SU-DHL-6 (cell line): Measurements from ENCODE around the gene RABGEF1.

Experiments used
- H2AFZ ChIP-seq: fragments of 200-600 bp; sonication (generic); 2 replicates; pipeline ENCODE4 v1.6.1; 2014; ENCODE audit warnings: low read depth, mild to moderate bottlenecking, moderate library complexity, mixed read lengths, antibody characterized with exemption, low read length; ENCODE audit not compliant: severe bottlenecking
- H3F3A ChIP-seq: fragments of 200-600 bp; shearing (Covaris generic); 2 replicates; pipeline ENCODE4 v1.6.0; 2016; ENCODE audit warnings: antibody characterized with exemption, mild to moderate bottlenecking; ENCODE audit not compliant: insufficient read depth
- H3K27ac ChIP-seq: fragments of 200-600 bp; sonication (generic); 2 replicates; pipeline ENCODE4 v1.5.1; 2016; ENCODE audit warnings: low read depth, mild to moderate bottlenecking, low read length, moderate library complexity, mixed read lengths
- H3K27me3 ChIP-seq: fragments of 200-600 bp; sonication (generic), shearing (Covaris generic); 2 replicates; pipeline ENCODE4 v1.6.0; 2014; ENCODE audit warnings: mild to moderate bottlenecking, low read length
- H3K36me3 ChIP-seq: fragments of 200-600 bp; sonication (generic); 2 replicates; pipeline ENCODE4 v1.6.1; 2014; ENCODE audit warnings: mild to moderate bottlenecking, low read length, mixed read lengths
- H3K4me2 ChIP-seq: fragments of 300-600, 200-600 bp; shearing (Covaris generic), sonication (generic); 2 replicates; pipeline ENCODE4 v1.6.0; 2014; ENCODE audit warnings: low read length, low read depth, mild to moderate bottlenecking; ENCODE audit not compliant: poor library complexity, severe bottlenecking
- H3K4me3 ChIP-seq: fragments of 200-600 bp; sonication (generic); 2 replicates; pipeline ENCODE4 v1.5.1; 2014; ENCODE audit warnings: antibody characterized with exemption, low read length, mild to moderate bottlenecking, mixed read lengths; ENCODE audit not compliant: insufficient read depth, poor library complexity, severe bottlenecking
- H3K79me2 ChIP-seq: fragments of 200-600 bp; sonication (generic); 2 replicates; pipeline ENCODE4 v1.6.1; 2014; ENCODE audit warnings: mild to moderate bottlenecking, low read length, moderate library complexity; ENCODE audit not compliant: insufficient read depth
- H3K9ac ChIP-seq: fragments of 200-600 bp; sonication (generic); 2 replicates; pipeline ENCODE4 v1.7.0; 2014; ENCODE audit warnings: mild to moderate bottlenecking, low read length
- H3K9me2 ChIP-seq: fragments of 200-600 bp; sonication (generic); replicated peaks from 2 replicates; pipeline ENCODE4 v1.6.1; 2014; ENCODE audit warnings: low read length; ENCODE audit not compliant: insufficient read depth
- H3K9me3 ChIP-seq: fragments of 200-600 bp; sonication (generic); 2 replicates; pipeline ENCODE4 v1.6.1; 2014; ENCODE audit warnings: low read length, mixed read lengths; ENCODE audit not compliant: insufficient read depth
- H4K20me1 ChIP-seq: fragments of 200-600 bp; sonication (generic); 2 replicates; pipeline ENCODE4 v1.6.1; 2014; ENCODE audit warnings: low read depth, mild to moderate bottlenecking, antibody characterized with exemption, low read length, moderate library complexity, mixed read lengths
- CTCF ChIP-seq: fragments of 200-600 bp; sonication (generic); IDR thresholded peaks from one replicate; pipeline ENCODE4 v1.5.1; 2017; ENCODE audit warnings: antibody characterized with exemption, mild to moderate bottlenecking, low read length, moderate library complexity; ENCODE audit not compliant: insufficient read depth, poor library complexity, severe bottlenecking
- EZH2phosphoT487 ChIP-seq: fragments of 200-600 bp; sonication (generic), shearing (Covaris generic); conservative IDR thresholded peaks from 2 replicates; pipeline ENCODE4 v1.6.1; 2018; ENCODE audit warnings: mild to moderate bottlenecking, antibody characterized with exemption, low read length, moderate library complexity, mixed read lengths

RABGEF1 gene

GRCh38 chr7:66727058-66727457 is 13.5 kb upstream of the RABGEF1 start:
- TF ChIP-seq EZH2phosphoT487: no peak
- H3F3A ChIP-seq: no peaks in the 10 kb centered on the region
- no peaks in the 10 kb centered on the region for H3K79me2 ChIP-seq
- H4K20me1 ChIP-seq: no peaks in the 10 kb centered on the region
- H3K27me3 ChIP-seq: no peaks in the 10 kb centered on the region
- H3K9ac ChIP-seq: no peak overlapping the region
- no peak overlapping the region for H2AFZ ChIP-seq
- H3K27ac ChIP-seq: no peak overlapping the region
- no peaks in the 10 kb centered on the region for H3K9me2 ChIP-seq
- H3K9me3 ChIP-seq: peaks cover 18% of the 10 kb centered on the region; the same call in 1 of the 2 replicates
- H3K36me3 ChIP-seq: peaks cover 10% of the 10 kb centered on the region
- H3K4me3 ChIP-seq: no peak overlapping the region
- no peak overlapping the region for H3K4me2 ChIP-seq

GRCh38 chr7:66728571-66728970 is 12.0 kb upstream of the RABGEF1 start:
- Histone ChIP-seq H3K36me3 (peaks cover 10% of the 10 kb centered on the region), H3K9me2 (no peaks in the 10 kb centered on the region), H3K4me2 (no peak overlapping the region), H3K27ac (no peak overlapping the region), H3K9ac (no peak overlapping the region), H3K9me3 (peaks cover 12% of the 10 kb centered on the region; the same call in 1 of the 2 replicates), H3K27me3 (no peaks in the 10 kb centered on the region), H2AFZ (no peak overlapping the region), H3K79me2 (no peaks in the 10 kb centered on the region), H3K4me3 (no peak overlapping the region), H3F3A (no peaks in the 10 kb centered on the region), H4K20me1 (no peaks in the 10 kb centered on the region)
- TF ChIP-seq CTCF: no peak
- TF ChIP-seq EZH2phosphoT487: no peak

DNA sequence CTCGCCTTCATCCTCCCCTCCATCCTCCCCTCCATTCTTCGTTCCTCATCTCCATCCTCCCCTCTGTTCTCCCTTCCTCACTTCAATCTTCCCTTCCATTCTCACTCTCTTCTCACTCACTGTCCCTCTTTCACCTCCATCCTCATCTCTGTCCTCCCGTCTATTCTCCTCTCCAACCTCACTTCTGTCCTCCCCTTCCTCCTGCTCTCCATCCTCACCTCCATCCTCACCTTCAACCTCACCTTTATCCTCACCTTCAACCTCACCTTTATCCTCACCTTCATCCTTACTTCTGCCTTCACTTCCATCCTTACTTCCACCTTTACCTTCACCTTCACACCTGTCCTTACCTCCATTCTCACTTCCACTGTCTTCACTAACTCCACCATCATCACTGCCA is 11.3 kb upstream of the RABGEF1 start:
- H3F3A ChIP-seq: no peaks in the 10 kb centered on the region
- H3K79me2 ChIP-seq: no peaks in the 10 kb centered on the region
- H3K36me3 ChIP-seq: peaks cover 6% of the 10 kb centered on the region; the same call in 1 of the 2 replicates
- no peaks in the 10 kb centered on the region for H3K27me3 ChIP-seq
- no peak overlapping the region for H3K27ac ChIP-seq
- H3K4me2 ChIP-seq: no peak overlapping the region
- no peak overlapping the region for H3K4me3 ChIP-seq
- no peak overlapping the region for H3K9ac ChIP-seq
- no peaks in the 10 kb centered on the region for H3K9me2 ChIP-seq
- H2AFZ ChIP-seq: no peak overlapping the region
- TF ChIP-seq EZH2phosphoT487 (no peak), CTCF (no peak)
- H4K20me1 ChIP-seq: no peaks in the 10 kb centered on the region
- peaks cover 11% of the 10 kb centered on the region; the same call in 1 of the 2 replicates for H3K9me3 ChIP-seq

DNA sequence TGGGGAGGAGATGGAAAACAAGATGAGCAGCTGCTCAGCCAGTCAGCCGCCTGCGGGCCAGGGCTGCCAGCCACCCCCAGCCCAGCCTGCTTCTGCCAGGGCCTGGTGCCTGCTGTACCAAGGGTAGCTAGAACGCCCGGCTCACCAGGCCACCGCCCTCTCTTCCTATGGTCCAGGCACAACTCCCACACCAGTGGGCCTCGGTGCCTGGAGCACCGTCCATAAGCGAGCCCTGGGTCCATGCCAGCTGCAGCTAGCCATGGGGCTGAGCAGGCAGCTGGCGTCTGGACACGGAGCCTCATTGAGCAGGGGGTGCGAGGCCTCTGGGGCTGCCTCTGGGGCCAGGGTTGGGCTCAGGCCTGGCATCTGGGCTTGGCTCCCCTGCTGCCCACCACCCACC is 8.5 kb upstream of the RABGEF1 start:
- Histone ChIP-seq H4K20me1 (no peaks in the 10 kb centered on the region), H3K9ac (no peak overlapping the region), H3K79me2 (0 out of 2 replicates have a peak, but pooled peaks cover 3% of the 10 kb centered on the region), H3K9me2 (no peaks in the 10 kb centered on the region), H2AFZ (no peak overlapping the region), H3K4me2 (no peak overlapping the region), H3K4me3 (no peak overlapping the region), H3K9me3 (no peaks in the 10 kb centered on the region), H3K36me3 (no peaks in the 10 kb centered on the region), H3F3A (peaks cover 11% of the 10 kb centered on the region), H3K27me3 (no peaks in the 10 kb centered on the region), H3K27ac (no peak overlapping the region)
- TF ChIP-seq CTCF (no peak), EZH2phosphoT487 (no peak)
